HCT116 (cell line): ENCODE results near the gene ZFP36. TPM values are rescaled to one million over a fixed set of nuclear protein-coding genes. Genes with fewer than 3 reads are reported as not detected.
A peak's percentile ranks its signal among the peaks of the same experiment; 100 is the strongest.

Source experiments
- ATAC-seq: fragments of 200-7000 bp; cut with Tn5 transposase; 2 replicates; pipeline ENCODE4 v1.9.1; 2020; ENCODE audit warnings: mild to moderate bottlenecking, moderate library complexity
- BruUV-seq: library from RNA; stranded (reverse); fragments of 400-500 nt; replicated peaks from 2 replicates; lab custom pipeline; 2021; lab: Mats Ljungman, UMichigan
- CTCF ChIA-PET: fragments of 300-600 bp; sonication (Branson Sonifier 250); formaldehyde crosslinking; loops from one replicate; lab custom pipeline; 2021; ENCODE audit warnings: antibody characterized with exemption; lab: Charles Lee
- POLR2A ChIA-PET: fragments of 300-600, 350-600 bp; sonication (Branson Sonifier 250); formaldehyde crosslinking; loops from one replicate; lab custom pipeline; 2021; ENCODE audit warnings: antibody characterized with exemption; lab: Charles Lee
- RAD21 ChIA-PET, 2 experiments: fragments of 300-600 bp; sonication (Branson Sonifier 250); formaldehyde crosslinking; loops; one replicate each; lab custom pipeline; 2023; ENCODE audit warnings: low total read pairs in 2 of 2; ENCODE audit not compliant: uncharacterized antibody in 2 of 2, unreplicated experiment in 2 of 2, low non-redundant PET in 1 of 2; lab: Charles Lee
- DNase-seq: peaks from one replicate; pipeline ENCODE4 v3.0.0-alpha.2; 2010; ENCODE audit warnings: low read depth, low spot score
- H2AFZ ChIP-seq: fragments of 200-600 bp; shearing (Covaris generic), sonication (generic); 2 replicates; pipeline ENCODE4 v1.6.1; 2017; ENCODE audit warnings: low read depth, mixed run types, mixed read lengths, antibody characterized with exemption, low read length; ENCODE audit not compliant: poor library complexity, severe bottlenecking
- H3K27ac ChIP-seq: 2 replicates; pipeline ENCODE4 v1.5.1; 2012; ENCODE audit warnings: low read depth, low read length
- H3K27me3 ChIP-seq: fragments of 200-600 bp; sonication (generic); 2 replicates; pipeline ENCODE4 v1.6.1; 2016; ENCODE audit warnings: mixed run types, low read length, mixed read lengths; ENCODE audit not compliant: insufficient read depth
- H3K36me3 ChIP-seq, 2 experiments: fragments of 200-500 bp in 1 of 2; fragments of 200-600 bp in 1 of 2; sonication (Bioruptor generic) in 1 of 2; sonication (generic) in 1 of 2; 2 replicates each; pipeline versions ENCODE4 v1.5.1 to v1.6.1; 2014 to 2016; ENCODE audit warnings: low read length in 2 of 2, inconsistent platforms in 1 of 2, mixed read lengths in 1 of 2, mixed run types in 1 of 2; ENCODE audit not compliant: insufficient read depth in 2 of 2, control insufficient read depth in 1 of 2
- H3K4me1 ChIP-seq, 2 experiments: fragments of 200-600 bp in 1 of 2; sonication (generic) in 1 of 2; 2 replicates each; pipeline versions ENCODE4 v1.5.1 to v1.6.1; 2012 to 2017; ENCODE audit warnings: low read length in 2 of 2, inconsistent platforms in 1 of 2, mild to moderate bottlenecking in 1 of 2, mixed read lengths in 1 of 2, mixed run types in 1 of 2, moderate library complexity in 1 of 2; ENCODE audit not compliant: insufficient read depth in 2 of 2, control insufficient read depth in 1 of 2
- H3K4me2 ChIP-seq: fragments of 200-600 bp; sonication (generic); 2 replicates; pipeline ENCODE4 v1.6.1; 2017; ENCODE audit warnings: mixed run types, low read length, mixed read lengths
- H3K4me3 ChIP-seq, 2 experiments: fragments of 200-600 bp in 1 of 2; sonication (generic) in 1 of 2; replicated peaks in 1 of 2; 2 replicates each; pipeline ENCODE4 v1.5.1; 2011 to 2016; ENCODE audit warnings: low read length in 2 of 2, control low read depth in 1 of 2, low read depth in 1 of 2, mild to moderate bottlenecking in 1 of 2, mixed read lengths in 1 of 2, mixed run types in 1 of 2
- H3K79me2 ChIP-seq: fragments of 200-600 bp; sonication (generic); 2 replicates; pipeline ENCODE4 v1.6.1; 2017; ENCODE audit warnings: mild to moderate bottlenecking, mixed run types, low read length, moderate library complexity, mixed read lengths; ENCODE audit not compliant: insufficient read depth
- H3K9ac ChIP-seq: fragments of 200-600 bp; sonication (generic); 2 replicates; pipeline ENCODE4 v1.6.1; 2016; ENCODE audit warnings: low read length, mixed read lengths
- H3K9me2 ChIP-seq: fragments of 200-600 bp; sonication (generic), shearing (Covaris generic); 2 replicates; pipeline ENCODE4 v1.6.1; 2017; ENCODE audit warnings: mixed run types, mild to moderate bottlenecking, moderate library complexity; ENCODE audit not compliant: insufficient read depth
- H3K9me3 ChIP-seq, 2 experiments: fragments of 200-500 bp in 1 of 2; fragments of 200-600 bp in 1 of 2; sonication (Bioruptor generic) in 1 of 2; sonication (generic) in 1 of 2; 2 replicates each; pipeline ENCODE4 v1.6.1; 2014 to 2017; ENCODE audit warnings: low read length in 2 of 2, mixed read lengths in 2 of 2, inconsistent platforms in 1 of 2, low read depth in 1 of 2, mild to moderate bottlenecking in 1 of 2, mixed run types in 1 of 2, moderate library complexity in 1 of 2; ENCODE audit not compliant: control insufficient read depth in 1 of 2, insufficient read depth in 1 of 2
- H4K20me1 ChIP-seq: fragments of 200-600 bp; sonication (generic), shearing (Covaris generic); 2 replicates; pipeline ENCODE4 v1.6.1; 2017; ENCODE audit warnings: mixed run types, mild to moderate bottlenecking, moderate library complexity; ENCODE audit not compliant: insufficient read depth
- CTCF ChIP-seq, 3 experiments: fragments of 200-600 bp in 1 of 3; sonication (generic) in 1 of 3; IDR thresholded peaks in 2 of 3; conservative IDR thresholded peaks in 1 of 3; 2 replicates each; pipeline ENCODE4 v1.5.1; 2012 to 2017; ENCODE audit warnings: low read depth in 2 of 3, low read length in 2 of 3, antibody characterized with exemption in 1 of 3, borderline replicate concordance in 1 of 3, control low read depth in 1 of 3, mild to moderate bottlenecking in 1 of 3, mixed read lengths in 1 of 3, mixed run types in 1 of 3, moderate library complexity in 1 of 3; ENCODE audit not compliant: insufficient read depth in 1 of 3
- EZH2 ChIP-seq: fragments of 200-600 bp; sonication (generic); IDR thresholded peaks from 2 replicates; pipeline ENCODE4 v1.6.1; 2017; ENCODE audit warnings: antibody characterized with exemption, mixed run types
- JUND ChIP-seq: IDR thresholded peaks from 2 replicates; pipeline ENCODE4 v1.6.1; 2012
- POLR2AphosphoS5 ChIP-seq: IDR thresholded peaks from 2 replicates; pipeline ENCODE4 v1.6.1; 2011; ENCODE audit warnings: mild to moderate bottlenecking, low read depth, low read length, moderate library complexity
- RAD21 ChIP-seq: IDR thresholded peaks from 2 replicates; pipeline ENCODE4 v1.6.1; 2012; ENCODE audit warnings: low read depth, mild to moderate bottlenecking
- TCF7L2 ChIP-seq: IDR thresholded peaks from 2 replicates; pipeline ENCODE4 v1.7.0; 2011; ENCODE audit warnings: borderline replicate concordance, inconsistent platforms; ENCODE audit not compliant: insufficient read depth, insufficient read length; ENCODE audit errors: extremely low read depth
- ZFX ChIP-seq: fragments of 450-650 bp; IDR thresholded peaks from 2 replicates; pipeline ENCODE4 v1.6.1; 2017
- intact Hi-C: fragments of 100-400 bp; cut with micrococcal nuclease; formaldehyde crosslinking; loops from 2 replicates; pipeline ENCODE4 v1.10.0; 2022
- total RNA-seq: library from RNA; stranded (reverse); gene quantifications from one replicate; pipeline ENCODE4 v1.2.1, GENCODE V29; 2021; ENCODE audit not compliant: unreplicated experiment
- TF ChIP-seq, protein P1 (sequence below): IDR thresholded peaks from 2 replicates; pipeline ENCODE4 v1.6.1; 2012

ZFP36 gene
- total RNA-seq, 1 experiment from 2014 or later = 131 TPM

DNA sequence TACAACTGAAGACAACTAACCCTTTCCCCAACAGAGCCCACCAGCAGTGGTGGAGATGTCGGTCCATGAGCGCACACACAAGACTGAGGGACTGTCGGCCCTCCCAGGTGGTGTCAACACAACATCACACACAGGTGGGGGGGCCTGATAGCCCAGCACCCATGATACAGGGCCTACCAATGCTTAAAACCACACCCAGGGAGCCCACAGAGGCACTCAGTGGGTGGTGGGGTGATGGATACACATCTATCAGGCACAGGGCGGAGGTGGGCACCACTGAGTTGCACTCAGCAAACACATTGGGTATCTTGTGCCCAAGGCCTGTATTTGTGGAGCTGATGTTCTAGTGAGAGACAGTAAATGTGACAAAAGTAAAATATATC, 7.0 kb upstream of the ZFP36 start:
- H4K20me1 ChIP-seq = no peaks in the 10 kb centered on the region
- intact Hi-C loops = no loop called here
- ATAC-seq (no peak), DNase-seq (no peak)
- no TSS peak for BruUV-seq
- no peaks in the 10 kb centered on the region for H3K9me2 ChIP-seq
- no peak for TF ChIP-seq RAD21
- TF ChIP-seq, protein P1, sequence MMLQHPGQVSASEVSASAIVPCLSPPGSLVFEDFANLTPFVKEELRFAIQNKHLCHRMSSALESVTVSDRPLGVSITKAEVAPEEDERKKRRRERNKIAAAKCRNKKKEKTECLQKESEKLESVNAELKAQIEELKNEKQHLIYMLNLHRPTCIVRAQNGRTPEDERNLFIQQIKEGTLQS = no peak
- no peak for TF ChIP-seq ZFX
- TF ChIP-seq CTCF (IDR thresholded peaks at IDR 0.05 in 2 of 3, conservative IDR thresholded peaks at IDR 0.05 in 1 of 3; ENCODE audit: borderline replicate concordance in 1 of 3, insufficient read depth in 1 of 3, low read depth in 2 of 3, low read length in 2 of 3) = no peak
- no peak for TF ChIP-seq EZH2
- TF ChIP-seq POLR2AphosphoS5 = no peak
- TF ChIP-seq TCF7L2 = no peak
- TF ChIP-seq JUND = no peak
- no peaks in the 10 kb centered on the region for H3K27me3 ChIP-seq
- H3K4me1 ChIP-seq = peaks cover 41 to 78% of the 10 kb centered on the region in 2 experiments
- no peaks in the 10 kb centered on the region; the same call in 1 of the 2 replicates for H3K79me2 ChIP-seq
- no peaks in the 10 kb centered on the region for H3K9me3 ChIP-seq
- no peak overlapping the region for H3K4me3 ChIP-seq
- ChIA-PET POLR2A (interaction anchor here (1.9 to 3.8 kb wide), 4 partner anchors 8 to 36 kb away, joined by 4 to 35 read pairs (median 30); partner anchors contain the start of genes MED29, PAF1, PLEKHG2 and RPS16), CTCF (no interaction called here), RAD21 (no interaction called here)
- no peak overlapping the region for H3K9ac ChIP-seq
- H3K4me2 ChIP-seq = peak overlapping the region; percentile 77
- H3K36me3 ChIP-seq = no peaks in the 10 kb centered on the region
- H2AFZ ChIP-seq = no peak overlapping the region
- no peak overlapping the region for H3K27ac ChIP-seq
